H9 (cell line): ENCODE results near the gene PTX3. TPM values are rescaled to one million over a fixed set of nuclear protein-coding genes. Genes with fewer than 3 reads are reported as not detected.

Source experiments
- DNase-seq: peaks from one replicate; pipeline ENCODE4 v3.0.0-alpha.2; 2017
- H2AFZ ChIP-seq: one replicate; pipeline ENCODE4 v1.6.1; 2013; ENCODE audit warnings: mild to moderate bottlenecking, low read length, control low read depth, moderate library complexity
- H2AK5ac ChIP-seq: 2 replicates; pipeline ENCODE4 v1.6.1; 2013; ENCODE audit warnings: low read length, control low read depth, mixed read lengths; ENCODE audit not compliant: insufficient read length
- H2BK120ac ChIP-seq: one replicate; pipeline ENCODE4 v1.6.1; 2013; ENCODE audit warnings: low read depth, mild to moderate bottlenecking, low read length, control low read depth, inconsistent platforms; ENCODE audit not compliant: poor library complexity, severe bottlenecking
- H2BK12ac ChIP-seq: 2 replicates; pipeline ENCODE4 v1.6.1; 2013; ENCODE audit warnings: low read length, control low read depth, mixed read lengths, low read depth; ENCODE audit not compliant: insufficient read length
- H2BK15ac ChIP-seq: 2 replicates; pipeline ENCODE4 v1.6.1; 2013; ENCODE audit warnings: low read depth, low read length, control low read depth
- H2BK20ac ChIP-seq: one replicate; pipeline ENCODE4 v1.6.1; 2013; ENCODE audit warnings: low read depth, mild to moderate bottlenecking, low read length, control low read depth, inconsistent platforms; ENCODE audit not compliant: poor library complexity, severe bottlenecking
- H2BK5ac ChIP-seq: 2 replicates; pipeline ENCODE4 v1.6.1; 2013; ENCODE audit warnings: low read length, control low read depth, mixed read lengths; ENCODE audit not compliant: insufficient read length
- H3K14ac ChIP-seq: 2 replicates; pipeline ENCODE4 v1.6.1; 2013; ENCODE audit warnings: low read length, control low read depth; ENCODE audit not compliant: insufficient read depth
- H3K18ac ChIP-seq: 2 replicates; pipeline ENCODE4 v1.6.1; 2013; ENCODE audit warnings: low read depth, mild to moderate bottlenecking, mixed read lengths, low read length, control low read depth; ENCODE audit not compliant: insufficient read length
- H3K23ac ChIP-seq: 2 replicates; pipeline ENCODE4 v1.6.1; 2013; ENCODE audit warnings: low read length, control low read depth, mixed read lengths, low read depth; ENCODE audit not compliant: insufficient read length
- H3K23me2 ChIP-seq: 2 replicates; pipeline ENCODE4 v1.6.1; 2013; ENCODE audit warnings: low read depth, mild to moderate bottlenecking, mixed read lengths, low read length, control low read depth; ENCODE audit not compliant: insufficient read length, poor library complexity, severe bottlenecking
- H3K27ac ChIP-seq: 2 replicates; pipeline ENCODE4 v1.5.1; 2013; ENCODE audit warnings: low read length, control low read depth, mixed read lengths, low read depth; ENCODE audit not compliant: insufficient read length
- H3K27me3 ChIP-seq: 2 replicates; pipeline ENCODE4 v1.6.1; 2013; ENCODE audit warnings: low read length, control low read depth, inconsistent platforms; ENCODE audit not compliant: insufficient read depth
- H3K4ac ChIP-seq: 2 replicates; pipeline ENCODE4 v1.6.1; 2013; ENCODE audit warnings: low read depth, mild to moderate bottlenecking, control low read depth, inconsistent platforms, low read length, moderate library complexity
- H3K4me1 ChIP-seq: 2 replicates; pipeline ENCODE4 v1.6.1; 2013; ENCODE audit warnings: low read length, control low read depth, inconsistent platforms; ENCODE audit not compliant: insufficient read depth
- H3K4me2 ChIP-seq: 2 replicates; pipeline ENCODE4 v1.6.1; 2013; ENCODE audit warnings: low read length, control low read depth, mixed read lengths; ENCODE audit not compliant: insufficient read length, insufficient read depth
- H3K56ac ChIP-seq: 2 replicates; pipeline ENCODE4 v1.6.1; 2013; ENCODE audit warnings: low read depth, mild to moderate bottlenecking, mixed read lengths, low read length, control low read depth; ENCODE audit not compliant: insufficient read length
- H3K79me1 ChIP-seq: 2 replicates; pipeline ENCODE4 v1.6.1; 2013; ENCODE audit warnings: low read depth, mild to moderate bottlenecking, moderate library complexity, low read length, control low read depth, inconsistent platforms; ENCODE audit not compliant: insufficient read depth, poor library complexity, severe bottlenecking
- H3K79me2 ChIP-seq: 2 replicates; pipeline ENCODE4 v1.6.1; 2013; ENCODE audit warnings: low read length, control low read depth, inconsistent platforms; ENCODE audit not compliant: insufficient read depth
- H3K9ac ChIP-seq: 2 replicates; pipeline ENCODE4 v1.6.1; 2013; ENCODE audit warnings: low read length, control low read depth, mixed read lengths; ENCODE audit not compliant: insufficient read length; ENCODE audit errors: extremely low read depth
- H3K9me3 ChIP-seq: one replicate; pipeline ENCODE4 v1.6.1; 2013; ENCODE audit warnings: low read depth, low read length, inconsistent platforms; ENCODE audit not compliant: control insufficient read depth
- H3T11ph ChIP-seq: one replicate; pipeline ENCODE4 v1.6.1; 2013; ENCODE audit warnings: mild to moderate bottlenecking, low read length, control low read depth, inconsistent platforms
- H4K20me1 ChIP-seq: one replicate; pipeline ENCODE4 v1.6.1; 2013; ENCODE audit not compliant: control insufficient read depth, insufficient read length, insufficient read depth
- H4K5ac ChIP-seq: 2 replicates; pipeline ENCODE4 v1.6.1; 2013; ENCODE audit warnings: low read depth, mild to moderate bottlenecking, mixed read lengths, low read length, control low read depth; ENCODE audit not compliant: insufficient read length
- H4K8ac ChIP-seq: replicated peaks from 2 replicates; pipeline ENCODE4 v1.6.1; 2013; ENCODE audit warnings: low read length, control low read depth, mixed read lengths, low read depth; ENCODE audit not compliant: insufficient read length
- H4K91ac ChIP-seq: 2 replicates; pipeline ENCODE4 v1.6.1; 2013; ENCODE audit warnings: low read depth, mild to moderate bottlenecking, moderate library complexity, mixed read lengths, low read length, control low read depth; ENCODE audit not compliant: insufficient read length
- H3K27ac Mint-ChIP-seq, 3 experiments: 2 replicates in 2 of 3; 3 replicates in 1 of 3; pipeline ENCODE4 v1.8.0; 2020 to 2021; ENCODE audit warnings: mixed read lengths in 3 of 3, mild to moderate bottlenecking in 1 of 3, moderate library complexity in 1 of 3
- H3K27me3 Mint-ChIP-seq: 2 replicates; pipeline ENCODE4 v1.8.0; 2021; ENCODE audit warnings: low read depth, mild to moderate bottlenecking, moderate library complexity, mixed read lengths
- H3K36me3 Mint-ChIP-seq, 3 experiments: 2 replicates in 2 of 3; 3 replicates in 1 of 3; pipeline ENCODE4 v1.8.0; 2020 to 2021; ENCODE audit warnings: low read depth in 3 of 3, mixed read lengths in 3 of 3; ENCODE audit not compliant: insufficient read depth in 1 of 3
- H3K4me1 Mint-ChIP-seq, 2 experiments: 2 replicates each; pipeline ENCODE4 v1.8.0; 2020; ENCODE audit warnings: mixed read lengths in 2 of 2
- H3K4me3 Mint-ChIP-seq, 2 experiments: 2 replicates in 1 of 2; 3 replicates in 1 of 2; pipeline ENCODE4 v1.8.0; 2020 to 2021; ENCODE audit warnings: mild to moderate bottlenecking in 2 of 2, mixed read lengths in 2 of 2, moderate library complexity in 1 of 2
- H3K9me3 Mint-ChIP-seq, 2 experiments: 2 replicates in 1 of 2; 3 replicates in 1 of 2; pipeline ENCODE4 v1.8.0; 2020; ENCODE audit warnings: mild to moderate bottlenecking in 2 of 2, mixed read lengths in 2 of 2, moderate library complexity in 1 of 2
- WGBS: extraction: QIAGEN DNeasy Blood & Tissue Kit; methylation state at CpG from one replicate; pipeline ENCODE4 v1.1.7; 2013; ENCODE audit warnings: missing lambda C conversion rate, low lambda C conversion rate, mixed read lengths; ENCODE audit not compliant: insufficient read length; ENCODE audit errors: extremely low coverage; 5-methylcytosine and 5-hydroxymethylcytosine counted together
- total RNA-seq: library from RNA; stranded (reverse); gene quantifications from 2 replicates; pipeline ENCODE4 v1.2.1, GENCODE V29; 2021
- TF ChIP-seq, protein P1 (sequence below): fragments of 200-600 bp; sonication (generic); conservative IDR thresholded peaks from 3 replicates; pipeline ENCODE4 v1.8.0; 2021; ENCODE audit warnings: antibody characterized with exemption, mild to moderate bottlenecking

PTX3 gene
- total RNA-seq, 1 experiment from 2014 or later, result 0.11 TPM

DNA sequence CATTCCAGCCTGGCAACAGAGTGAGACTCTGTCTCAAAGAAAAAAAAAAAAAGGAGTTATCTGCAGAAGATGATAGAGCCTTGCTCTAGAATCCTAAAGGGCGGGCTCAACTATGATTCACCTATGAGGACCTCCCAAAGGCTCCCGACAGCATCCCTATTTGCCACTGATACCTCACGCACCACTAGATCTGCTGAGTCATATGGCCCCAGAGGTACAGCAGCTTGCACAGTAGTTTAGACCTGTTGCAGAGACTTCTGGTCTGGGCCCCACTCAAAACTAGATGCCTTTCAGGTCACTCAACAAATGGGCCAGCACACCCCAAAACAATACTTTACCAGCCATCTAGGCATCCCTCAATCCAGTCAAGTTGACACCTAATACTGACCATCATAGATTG, 38.1 kb upstream of the PTX3 start:
- H3K27ac Mint-ChIP-seq, result no peak overlapping the region
- H3K4me1 ChIP-seq, result no peaks in the 10 kb centered on the region
- TF ChIP-seq, protein P1, sequence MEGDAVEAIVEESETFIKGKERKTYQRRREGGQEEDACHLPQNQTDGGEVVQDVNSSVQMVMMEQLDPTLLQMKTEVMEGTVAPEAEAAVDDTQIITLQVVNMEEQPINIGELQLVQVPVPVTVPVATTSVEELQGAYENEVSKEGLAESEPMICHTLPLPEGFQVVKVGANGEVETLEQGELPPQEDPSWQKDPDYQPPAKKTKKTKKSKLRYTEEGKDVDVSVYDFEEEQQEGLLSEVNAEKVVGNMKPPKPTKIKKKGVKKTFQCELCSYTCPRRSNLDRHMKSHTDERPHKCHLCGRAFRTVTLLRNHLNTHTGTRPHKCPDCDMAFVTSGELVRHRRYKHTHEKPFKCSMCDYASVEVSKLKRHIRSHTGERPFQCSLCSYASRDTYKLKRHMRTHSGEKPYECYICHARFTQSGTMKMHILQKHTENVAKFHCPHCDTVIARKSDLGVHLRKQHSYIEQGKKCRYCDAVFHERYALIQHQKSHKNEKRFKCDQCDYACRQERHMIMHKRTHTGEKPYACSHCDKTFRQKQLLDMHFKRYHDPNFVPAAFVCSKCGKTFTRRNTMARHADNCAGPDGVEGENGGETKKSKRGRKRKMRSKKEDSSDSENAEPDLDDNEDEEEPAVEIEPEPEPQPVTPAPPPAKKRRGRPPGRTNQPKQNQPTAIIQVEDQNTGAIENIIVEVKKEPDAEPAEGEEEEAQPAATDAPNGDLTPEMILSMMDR, result no peak
- no peak overlapping the region for H4K91ac ChIP-seq
- no peaks in the 10 kb centered on the region for H3K36me3 Mint-ChIP-seq
- H3K4ac ChIP-seq, result no peak overlapping the region
- no peaks in the 10 kb centered on the region for H3K9me3 ChIP-seq
- H4K5ac ChIP-seq, result no peak overlapping the region
- no peaks in the 10 kb centered on the region for H3K4me1 Mint-ChIP-seq
- H2BK20ac ChIP-seq, result no peak overlapping the region
- no peak for DNase-seq
- H3K14ac ChIP-seq, result no peak overlapping the region
- no peaks in the 10 kb centered on the region; the same call in none of the 2 replicates for H3K27me3 Mint-ChIP-seq
- H2BK15ac ChIP-seq, result no peak overlapping the region
- no peaks in the 10 kb centered on the region for H3K9me3 Mint-ChIP-seq
- no peaks in the 10 kb centered on the region for H3K27me3 ChIP-seq
- no peak overlapping the region for H3K4me3 Mint-ChIP-seq
- H2BK120ac ChIP-seq, result no peak overlapping the region
- no peak overlapping the region for H3K56ac ChIP-seq
- no peaks in the 10 kb centered on the region for H3K79me1 ChIP-seq
- no peak overlapping the region for H2BK5ac ChIP-seq
- no peak overlapping the region for H3K18ac ChIP-seq
- no peak overlapping the region for H3K9ac ChIP-seq
- H4K20me1 ChIP-seq, result no peaks in the 10 kb centered on the region
- H3T11ph ChIP-seq, result no peak overlapping the region
- H3K79me2 ChIP-seq, result no peaks in the 10 kb centered on the region
- H3K23ac ChIP-seq, result no peak overlapping the region
- H3K27ac ChIP-seq, result no peak overlapping the region
- H4K8ac ChIP-seq, result no peak overlapping the region
- no peak overlapping the region for H2BK12ac ChIP-seq
- WGBS, result no CpG with 5 or more reads among the region's 3 CpGs
- no peak overlapping the region for H2AFZ ChIP-seq
- H3K4me2 ChIP-seq, result no peak overlapping the region
- H2AK5ac ChIP-seq, result no peak overlapping the region
- no peaks in the 10 kb centered on the region for H3K23me2 ChIP-seq
